Measurements from ENCODE around the gene RFFL. TPM values are rescaled to one million over a fixed set of nuclear protein-coding genes. Genes with fewer than 3 reads are reported as not detected.
"Not testable (repeated sequence)": the region's sequence is repeated elsewhere in the genome, so short reads cannot be mapped to it uniquely, and the experiment has no call there.

The RFFL gene
- total RNA-seq, 1 donor from 2014 or later, result 2.1 TPM

DNA sequence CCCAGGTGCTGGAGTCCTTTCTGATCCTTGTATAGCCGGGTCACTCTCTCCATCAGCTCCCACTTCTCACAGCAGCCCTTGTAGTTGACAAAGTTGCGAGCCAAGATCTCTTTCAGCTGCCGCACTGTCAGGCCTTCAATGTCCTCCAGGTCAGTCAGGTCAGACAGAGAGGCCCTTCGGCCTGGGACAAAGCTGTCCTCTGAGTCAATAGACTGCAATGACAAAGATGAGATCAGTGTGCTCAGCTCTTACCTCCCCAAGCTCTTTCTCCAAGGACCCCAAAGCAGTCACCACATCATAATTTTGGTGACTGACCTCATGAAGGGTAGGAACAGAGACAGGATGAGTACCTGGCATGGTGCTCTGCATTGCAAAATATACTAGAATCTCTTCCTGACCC lies 47.1 kb downstream of the RFFL start:
- Histone ChIP-seq H3K4me3 (ENCODE audit: low read length in 3 of 3) (no peak overlapping the region), H3K36me3 (ENCODE audit: control insufficient read depth in 3 of 3, insufficient read depth in 3 of 3, low read length in 3 of 3) (peaks cover 18 to 41% (median 30%) of the 10 kb centered on the region in 3 donors), H3K27me3 (ENCODE audit: control insufficient read depth in 3 of 3, insufficient read depth in 3 of 3, low read length in 3 of 3) (no peaks in the 10 kb centered on the region), H3K9ac (ENCODE audit: low read depth in 1 of 3, low read length in 3 of 3) (no peak overlapping the region), H3K27ac (ENCODE audit: low read depth, low read length) (no peak overlapping the region), H3K9me3 (ENCODE audit: control insufficient read depth in 3 of 3, low read length in 3 of 3) (no peaks in the 10 kb centered on the region), H3K4me1 (ENCODE audit: control insufficient read depth in 3 of 3, insufficient read depth in 3 of 3, low read length in 3 of 3) (peaks cover 7 to 32% (median 22%) of the 10 kb centered on the region in 3 donors)

DNA sequence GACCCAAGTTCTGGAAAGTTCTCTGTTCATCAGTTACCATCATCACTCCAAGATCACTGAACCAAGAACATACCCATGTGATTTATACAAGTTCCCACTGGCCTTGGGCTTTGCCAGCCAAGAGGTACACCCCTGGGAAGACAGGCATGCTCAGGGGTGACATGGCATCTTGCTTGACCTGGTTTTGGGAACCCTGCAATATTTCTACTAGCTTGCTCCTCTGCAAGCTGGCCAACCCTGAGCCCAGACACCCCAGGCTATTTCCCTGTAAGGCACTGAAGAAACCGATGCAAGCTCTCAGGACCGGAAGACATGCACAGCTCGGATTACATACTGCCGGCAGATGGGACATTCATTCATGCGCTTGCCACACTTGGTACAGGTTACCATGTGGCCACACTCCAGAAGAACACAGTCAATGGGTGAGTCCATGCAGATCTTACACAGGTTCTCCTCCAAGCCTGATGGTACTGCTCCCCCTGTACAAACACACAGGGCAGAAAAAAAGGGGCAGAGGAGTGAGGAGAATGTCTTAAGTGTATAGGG lies 51.8 kb downstream of the RFFL start:
- Histone ChIP-seq H3K36me3 (ENCODE audit: control insufficient read depth in 3 of 3, insufficient read depth in 3 of 3, low read length in 3 of 3) (peaks cover 26 to 33% (median 26%) of the 10 kb centered on the region in 3 donors), H3K27ac (ENCODE audit: low read depth, low read length) (no peak overlapping the region)

DNA sequence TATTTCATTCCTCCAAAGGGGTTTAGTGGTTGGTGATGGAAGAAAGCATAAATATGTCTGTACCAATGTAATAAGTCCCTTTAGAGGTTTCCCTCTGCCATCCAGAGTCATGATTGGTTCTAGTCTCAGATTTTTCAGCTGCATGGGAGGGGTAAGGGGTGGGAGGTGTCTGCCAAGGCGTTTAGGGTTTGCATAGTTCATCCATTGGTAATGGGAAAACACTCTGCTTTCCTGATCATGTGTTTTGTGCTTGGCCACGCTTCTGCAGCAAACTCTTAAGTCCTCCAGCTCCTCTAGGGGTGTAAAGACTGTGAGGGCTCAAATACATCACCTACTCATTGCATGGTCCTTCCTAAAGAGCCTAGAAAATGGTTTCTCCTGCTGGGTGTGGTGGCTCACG lies 53.4 kb downstream of the RFFL start:
- Histone ChIP-seq H3K4me1 (ENCODE audit: control insufficient read depth in 3 of 3, insufficient read depth in 3 of 3, low read length in 3 of 3) (peaks cover 2 to 15% (median 8%) of the 10 kb centered on the region in 3 donors), H3K9ac (ENCODE audit: low read depth in 1 of 3, low read length in 3 of 3) (no peak overlapping the region), H3K27me3 (ENCODE audit: control insufficient read depth in 3 of 3, insufficient read depth in 3 of 3, low read length in 3 of 3) (no peaks in the 10 kb centered on the region), H3K4me3 (ENCODE audit: low read length in 3 of 3) (no peak overlapping the region), H3K9me3 (ENCODE audit: control insufficient read depth in 3 of 3, low read length in 3 of 3) (no peaks in the 10 kb centered on the region), H3K27ac (ENCODE audit: low read depth, low read length) (no peak overlapping the region), H3K36me3 (ENCODE audit: control insufficient read depth in 3 of 3, insufficient read depth in 3 of 3, low read length in 3 of 3) (peaks cover 21 to 28% (median 21%) of the 10 kb centered on the region in 3 donors)

More for the DNA sequence above, 51.8 kb downstream of the RFFL start:
- Histone ChIP-seq H3K4me1 (ENCODE audit: control insufficient read depth in 3 of 3, insufficient read depth in 3 of 3, low read length in 3 of 3) (peaks cover 7 to 25% (median 16%) of the 10 kb centered on the region in 3 donors), H3K9ac (ENCODE audit: low read depth in 1 of 3, low read length in 3 of 3) (no peak overlapping the region), H3K9me3 (ENCODE audit: control insufficient read depth in 3 of 3, low read length in 3 of 3) (no peaks in the 10 kb centered on the region), H3K27me3 (ENCODE audit: control insufficient read depth in 3 of 3, insufficient read depth in 3 of 3, low read length in 3 of 3) (no peaks in the 10 kb centered on the region), H3K4me3 (ENCODE audit: low read length in 3 of 3) (no peak overlapping the region)

DNA sequence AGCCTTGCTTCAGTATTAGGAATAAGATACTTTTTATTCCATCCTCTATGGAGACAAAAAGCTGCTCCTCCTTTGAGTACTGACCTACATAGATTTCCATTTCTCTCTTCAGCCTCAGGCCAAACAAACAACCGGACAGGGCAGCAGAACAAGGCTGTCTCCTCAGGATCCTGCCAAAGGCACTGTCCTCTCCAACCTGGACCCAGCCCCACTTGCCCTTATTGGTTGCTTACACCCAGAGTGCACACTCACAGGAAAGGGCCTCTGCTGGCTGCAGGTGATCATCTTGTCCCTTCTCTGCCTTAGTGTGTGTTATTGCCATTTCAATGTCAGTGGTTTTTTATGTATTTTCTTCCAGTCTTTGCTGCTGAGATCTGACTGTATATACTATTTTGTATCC lies 56.5 kb downstream of the RFFL start:
- Histone ChIP-seq H3K9me3 (ENCODE audit: control insufficient read depth in 3 of 3, low read length in 3 of 3) (no peaks in the 10 kb centered on the region), H3K9ac (ENCODE audit: low read depth in 1 of 3, low read length in 3 of 3) (no peak overlapping the region), H3K27me3 (ENCODE audit: control insufficient read depth in 3 of 3, insufficient read depth in 3 of 3, low read length in 3 of 3) (no peaks in the 10 kb centered on the region), H3K4me1 (ENCODE audit: control insufficient read depth in 3 of 3, insufficient read depth in 3 of 3, low read length in 3 of 3) (peaks cover 2 to 6% (median 5%) of the 10 kb centered on the region in 3 donors), H3K36me3 (ENCODE audit: control insufficient read depth in 3 of 3, insufficient read depth in 3 of 3, low read length in 3 of 3) (peaks cover 32 to 58% (median 34%) of the 10 kb centered on the region in 3 donors), H3K4me3 (ENCODE audit: low read length in 3 of 3) (no peak overlapping the region), H3K27ac (ENCODE audit: low read depth, low read length) (no peak overlapping the region)

DNA sequence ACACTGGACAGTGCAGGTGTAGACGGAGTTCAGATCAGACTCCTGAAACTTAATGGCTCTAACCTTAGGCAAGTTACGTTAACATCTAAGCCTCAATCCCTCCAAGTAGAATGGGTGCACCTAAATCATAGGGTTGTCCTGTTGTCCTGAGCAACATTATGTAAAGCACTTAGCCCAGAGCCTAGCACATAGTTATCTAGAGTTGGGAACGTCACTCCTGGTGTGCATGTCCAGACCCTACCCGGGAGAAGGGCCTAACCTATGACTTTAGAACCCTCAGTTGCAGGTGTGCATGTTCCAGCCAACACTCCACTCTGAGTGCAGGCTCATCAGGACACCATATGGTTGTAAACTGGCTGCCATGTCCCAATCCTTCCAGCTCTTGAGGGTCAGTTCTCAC lies 57.2 kb downstream of the RFFL start:
- no peaks in the 10 kb centered on the region for H3K4me1 ChIP-seq (ENCODE audit: control insufficient read depth in 3 of 3, insufficient read depth in 3 of 3, low read length in 3 of 3)
- H3K9me3 ChIP-seq (ENCODE audit: control insufficient read depth in 3 of 3, low read length in 3 of 3), result no peaks in the 10 kb centered on the region
- H3K4me3 ChIP-seq (ENCODE audit: low read length in 3 of 3), result no peak overlapping the region
- no peak overlapping the region for H3K27ac ChIP-seq (ENCODE audit: low read depth, low read length)
- peaks cover 36 to 60% (median 36%) of the 10 kb centered on the region in 3 donors for H3K36me3 ChIP-seq (ENCODE audit: control insufficient read depth in 3 of 3, insufficient read depth in 3 of 3, low read length in 3 of 3)
- H3K27me3 ChIP-seq (ENCODE audit: control insufficient read depth in 3 of 3, insufficient read depth in 3 of 3, low read length in 3 of 3), result no peaks in the 10 kb centered on the region
- no peak overlapping the region for H3K9ac ChIP-seq (ENCODE audit: low read depth in 1 of 3, low read length in 3 of 3)

DNA sequence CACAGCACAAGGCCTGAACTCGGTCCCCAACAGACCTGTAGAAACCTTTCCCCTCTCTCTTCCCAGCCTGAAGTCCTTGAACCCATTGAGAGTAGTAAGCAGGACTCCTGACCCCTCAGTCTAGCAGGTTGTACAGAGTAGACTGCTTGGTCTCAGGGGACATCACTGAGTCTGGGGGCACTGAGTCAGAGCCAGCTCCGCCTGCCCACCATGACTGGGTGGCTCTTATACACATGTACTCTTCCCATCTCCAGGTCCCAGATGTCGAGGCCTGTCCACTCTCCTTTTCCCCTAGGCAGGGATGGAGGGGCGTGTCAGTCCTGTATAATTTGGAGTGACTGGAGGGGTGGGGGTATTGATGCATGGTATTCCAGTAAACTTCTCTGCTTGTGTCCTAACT lies 59.7 kb downstream of the RFFL start:
- Histone ChIP-seq H3K9me3 (ENCODE audit: control insufficient read depth in 3 of 3, low read length in 3 of 3) (no peaks in the 10 kb centered on the region), H3K4me1 (ENCODE audit: control insufficient read depth in 3 of 3, insufficient read depth in 3 of 3, low read length in 3 of 3) (no peaks in the 10 kb centered on the region), H3K4me3 (ENCODE audit: low read length in 3 of 3) (no peak overlapping the region), H3K27ac (ENCODE audit: low read depth, low read length) (no peak overlapping the region), H3K27me3 (ENCODE audit: control insufficient read depth in 3 of 3, insufficient read depth in 3 of 3, low read length in 3 of 3) (no peaks in the 10 kb centered on the region), H3K36me3 (ENCODE audit: control insufficient read depth in 3 of 3, insufficient read depth in 3 of 3, low read length in 3 of 3) (peaks cover 45 to 67% (median 51%) of the 10 kb centered on the region in 3 donors), H3K9ac (ENCODE audit: low read depth in 1 of 3, low read length in 3 of 3) (no peak overlapping the region)

DNA sequence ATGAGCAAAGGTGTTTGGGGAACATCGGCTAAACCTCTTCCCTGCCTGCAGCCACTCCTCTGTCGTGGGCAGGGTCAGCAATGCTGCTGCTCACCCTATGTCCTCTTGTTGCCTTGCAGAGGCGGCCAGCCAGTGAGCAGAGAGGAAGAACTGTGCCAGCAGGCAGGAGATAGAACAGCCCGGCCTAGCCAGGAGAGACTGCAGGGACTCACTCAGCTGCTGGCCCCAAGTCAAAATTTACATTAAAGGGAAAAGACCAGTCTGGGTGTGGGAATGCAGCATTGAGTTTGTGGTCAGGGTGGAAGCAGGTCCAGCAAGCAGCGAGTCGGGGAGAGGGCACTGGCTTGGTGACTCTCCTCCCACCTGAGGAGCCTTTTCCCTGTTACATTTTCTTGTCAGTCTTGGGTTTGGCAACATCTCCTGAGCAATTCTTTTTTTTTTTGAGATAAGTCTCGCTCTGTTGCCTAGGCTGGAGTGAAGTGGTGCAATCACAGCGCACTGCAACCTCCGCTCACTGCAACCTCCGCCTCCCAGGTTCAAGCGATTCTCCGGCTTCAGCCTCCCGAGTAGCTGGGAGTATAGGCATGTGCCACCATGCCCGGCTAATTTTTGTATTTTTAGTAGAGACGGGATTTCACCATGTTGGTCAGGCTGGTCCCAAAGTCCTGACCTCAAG lies 60.5 kb downstream of the RFFL start:
- H3K4me3 ChIP-seq (ENCODE audit: low read length in 3 of 3), result no peak overlapping the region
- no peak overlapping the region for H3K27ac ChIP-seq (ENCODE audit: low read depth, low read length)
- H3K36me3 ChIP-seq (ENCODE audit: control insufficient read depth in 3 of 3, insufficient read depth in 3 of 3, low read length in 3 of 3), result peaks cover 52 to 74% (median 55%) of the 10 kb centered on the region in 3 donors
- H3K9ac ChIP-seq (ENCODE audit: low read depth in 1 of 3, low read length in 3 of 3), result no peak overlapping the region
- H3K27me3 ChIP-seq (ENCODE audit: control insufficient read depth in 3 of 3, insufficient read depth in 3 of 3, low read length in 3 of 3), result no peaks in the 10 kb centered on the region
- peaks cover 0 to 6% (median 3%) of the 10 kb centered on the region in 3 donors for H3K4me1 ChIP-seq (ENCODE audit: control insufficient read depth in 3 of 3, insufficient read depth in 3 of 3, low read length in 3 of 3)
- no peaks in the 10 kb centered on the region for H3K9me3 ChIP-seq (ENCODE audit: control insufficient read depth in 3 of 3, low read length in 3 of 3)

DNA sequence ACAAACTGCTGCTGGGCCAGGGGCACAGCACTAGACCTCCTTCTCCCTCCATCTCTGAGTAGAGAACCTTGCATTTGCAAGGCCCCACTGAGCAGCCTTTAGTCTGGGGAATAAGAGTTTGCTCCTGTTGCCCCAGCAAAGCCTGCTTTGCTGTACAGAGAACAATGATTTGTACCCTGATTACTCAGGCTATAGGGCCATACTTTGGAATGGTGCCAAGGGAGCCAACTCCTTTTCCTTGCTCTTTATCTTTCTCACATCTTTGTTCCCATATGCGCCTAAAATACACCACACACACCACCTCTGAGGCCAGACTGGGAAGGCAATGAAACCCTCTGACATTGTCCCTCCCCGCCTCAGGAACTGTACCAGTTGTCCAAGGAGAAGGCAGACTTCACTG lies 62.0 kb downstream of the RFFL start:
- Histone ChIP-seq H3K9ac (ENCODE audit: low read depth in 1 of 3, low read length in 3 of 3) (no peak overlapping the region), H3K4me1 (ENCODE audit: control insufficient read depth in 3 of 3, insufficient read depth in 3 of 3, low read length in 3 of 3) (peaks cover 8 to 17% (median 13%) of the 10 kb centered on the region in 3 donors), H3K9me3 (ENCODE audit: control insufficient read depth in 3 of 3, low read length in 3 of 3) (no peaks in the 10 kb centered on the region), H3K27ac (ENCODE audit: low read depth, low read length) (no peak overlapping the region), H3K36me3 (ENCODE audit: control insufficient read depth in 3 of 3, insufficient read depth in 3 of 3, low read length in 3 of 3) (peaks cover 51 to 78% (median 61%) of the 10 kb centered on the region in 3 donors), H3K4me3 (ENCODE audit: low read length in 3 of 3) (no peak overlapping the region), H3K27me3 (ENCODE audit: control insufficient read depth in 3 of 3, insufficient read depth in 3 of 3, low read length in 3 of 3) (no peaks in the 10 kb centered on the region)

DNA sequence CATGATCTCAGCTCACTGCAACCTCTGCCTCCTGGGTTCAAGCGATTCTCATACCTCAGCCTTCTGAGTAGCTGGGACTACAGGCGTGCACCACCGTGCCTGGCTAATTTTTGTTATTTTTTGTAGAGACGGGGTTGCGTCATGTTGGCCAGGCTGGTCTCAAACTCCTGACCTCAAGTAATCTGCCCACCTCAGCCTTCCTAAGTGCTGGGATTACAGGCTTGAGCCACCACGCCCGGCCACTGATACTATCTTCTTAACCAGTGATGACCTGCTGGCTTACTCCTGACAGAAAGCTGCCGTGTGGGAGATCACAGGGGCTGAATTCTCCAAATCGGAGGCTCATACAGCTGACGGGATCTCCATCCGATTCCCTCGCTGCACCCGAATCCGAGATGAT lies 62.5 kb downstream of the RFFL start:
- H3K4me1 ChIP-seq (ENCODE audit: control insufficient read depth in 3 of 3, insufficient read depth in 3 of 3, low read length in 3 of 3), result peaks cover 8 to 17% (median 13%) of the 10 kb centered on the region in 3 donors
- H3K27me3 ChIP-seq (ENCODE audit: control insufficient read depth in 3 of 3, insufficient read depth in 3 of 3, low read length in 3 of 3); H3K4me3 ChIP-seq (ENCODE audit: low read length in 3 of 3); H3K9me3 ChIP-seq (ENCODE audit: control insufficient read depth in 3 of 3, low read length in 3 of 3); H3K27ac ChIP-seq (ENCODE audit: low read depth, low read length); H3K9ac ChIP-seq (ENCODE audit: low read depth in 1 of 3, low read length in 3 of 3): not testable (repeated sequence)
- H3K36me3 ChIP-seq (ENCODE audit: control insufficient read depth in 3 of 3, insufficient read depth in 3 of 3, low read length in 3 of 3), result peaks cover 56 to 74% (median 66%) of the 10 kb centered on the region in 3 donors

DNA sequence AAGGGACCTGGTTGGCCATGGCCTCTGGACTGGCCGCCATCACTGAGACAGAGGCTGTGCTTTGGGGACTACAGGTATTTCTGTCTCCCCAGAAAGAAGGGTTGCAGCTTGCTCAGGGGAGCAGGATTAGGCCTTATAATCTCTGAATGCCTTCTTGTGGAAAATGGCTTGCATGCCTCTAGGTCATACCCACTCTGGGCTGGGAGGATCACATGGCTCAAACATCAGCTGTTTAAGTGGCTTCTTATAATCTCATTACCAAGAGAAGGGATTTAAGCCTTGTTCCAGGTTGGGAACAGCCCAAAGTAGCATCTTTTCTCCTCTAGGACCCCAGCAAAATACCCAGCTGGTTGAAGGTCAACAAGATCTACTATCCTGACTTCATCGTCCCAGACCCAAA lies 64.1 kb downstream of the RFFL start:
- H3K9ac ChIP-seq (ENCODE audit: low read depth in 1 of 3, low read length in 3 of 3), result no peak overlapping the region
- no peak overlapping the region for H3K27ac ChIP-seq (ENCODE audit: low read depth, low read length)
- H3K36me3 ChIP-seq (ENCODE audit: control insufficient read depth in 3 of 3, insufficient read depth in 3 of 3, low read length in 3 of 3), result peaks cover 66 to 81% (median 78%) of the 10 kb centered on the region in 3 donors
- H3K4me3 ChIP-seq (ENCODE audit: low read length in 3 of 3), result no peak overlapping the region
- no peaks in the 10 kb centered on the region for H3K9me3 ChIP-seq (ENCODE audit: control insufficient read depth in 3 of 3, low read length in 3 of 3)
- peaks cover 8 to 17% (median 13%) of the 10 kb centered on the region in 3 donors for H3K4me1 ChIP-seq (ENCODE audit: control insufficient read depth in 3 of 3, insufficient read depth in 3 of 3, low read length in 3 of 3)
- H3K27me3 ChIP-seq (ENCODE audit: control insufficient read depth in 3 of 3, insufficient read depth in 3 of 3, low read length in 3 of 3), result no peaks in the 10 kb centered on the region

Measured in skeletal muscle tissue (tissue), 4 donors.